Loucy (cell line): ENCODE measurements around the gene NBEAL2.
A peak's percentile ranks its signal among the peaks of the same experiment; 100 is the strongest.

ENCODE experiments used
- H2AFZ ChIP-seq: fragments of 200-600 bp; sonication (generic); 2 replicates; pipeline ENCODE4 v1.6.0; 2016; ENCODE audit warnings: antibody characterized with exemption, mild to moderate bottlenecking, low read length, moderate library complexity
- H3F3A ChIP-seq: fragments of 200-600 bp; 2 replicates; pipeline ENCODE4 v1.6.0; 2016; ENCODE audit warnings: antibody characterized with exemption, low read depth, mild to moderate bottlenecking
- H3K27me3 ChIP-seq: fragments of 200-600 bp; sonication (generic); 2 replicates; pipeline ENCODE4 v1.6.1; 2014; ENCODE audit warnings: low read length, mild to moderate bottlenecking; ENCODE audit not compliant: insufficient read depth, poor library complexity, severe bottlenecking
- H3K36me3 ChIP-seq: fragments of 200-600 bp; sonication (generic); 2 replicates; pipeline ENCODE4 v1.6.1; 2016; ENCODE audit warnings: low read length; ENCODE audit not compliant: insufficient read depth
- H3K4me1 ChIP-seq: fragments of 200-600 bp; sonication (generic); 2 replicates; pipeline ENCODE4 v1.5.1; 2014; ENCODE audit warnings: low read length, mild to moderate bottlenecking; ENCODE audit not compliant: insufficient read depth, poor library complexity, severe bottlenecking
- H3K4me2 ChIP-seq: fragments of 200-600 bp; sonication (generic); 2 replicates; pipeline ENCODE4 v1.6.0; 2014; ENCODE audit warnings: antibody characterized with exemption, low read length, low read depth, mild to moderate bottlenecking; ENCODE audit not compliant: poor library complexity, severe bottlenecking
- H3K4me3 ChIP-seq: fragments of 200-600 bp; sonication (generic); 2 replicates; pipeline ENCODE4 v1.5.1; 2014; ENCODE audit warnings: low read length, mild to moderate bottlenecking, mixed read lengths; ENCODE audit not compliant: poor library complexity, severe bottlenecking
- H3K79me2 ChIP-seq: fragments of 200-600 bp; sonication (generic); 2 replicates; pipeline ENCODE4 v1.6.1; 2014; ENCODE audit warnings: low read length; ENCODE audit not compliant: insufficient read depth
- H3K9ac ChIP-seq: fragments of 200-600 bp; sonication (generic); 2 replicates; pipeline ENCODE4 v1.6.0; 2014; ENCODE audit warnings: mild to moderate bottlenecking, low read depth, low read length, moderate library complexity; ENCODE audit not compliant: poor library complexity, severe bottlenecking
- H3K9me2 ChIP-seq: fragments of 200-600 bp; sonication (generic); replicated peaks from 2 replicates; pipeline ENCODE4 v1.6.1; 2016; ENCODE audit warnings: low read depth, low read length, mixed read lengths
- H3K9me3 ChIP-seq: fragments of 200-600 bp; sonication (generic); 2 replicates; pipeline ENCODE4 v1.6.1; 2014; ENCODE audit warnings: mild to moderate bottlenecking, antibody characterized with exemption, low read length, low read depth; ENCODE audit not compliant: insufficient read depth
- H4K20me1 ChIP-seq: fragments of 200-600 bp; sonication (generic); 2 replicates; pipeline ENCODE4 v1.6.0; 2014; ENCODE audit warnings: antibody characterized with exemption, low read length, mild to moderate bottlenecking; ENCODE audit not compliant: insufficient read depth, poor library complexity, severe bottlenecking
- EZH2phosphoT487 ChIP-seq: fragments of 200-600 bp; IDR thresholded peaks from 2 replicates; pipeline ENCODE4 v1.6.1; 2018; ENCODE audit warnings: antibody characterized with exemption, mild to moderate bottlenecking, moderate library complexity, borderline replicate concordance
- TF ChIP-seq, protein P1 (sequence below): fragments of 200-600 bp; sonication (generic); conservative IDR thresholded peaks from 2 replicates; pipeline ENCODE4 v1.5.1; 2014; ENCODE audit warnings: mild to moderate bottlenecking, antibody characterized with exemption, low read length

Gene NBEAL2

DNA sequence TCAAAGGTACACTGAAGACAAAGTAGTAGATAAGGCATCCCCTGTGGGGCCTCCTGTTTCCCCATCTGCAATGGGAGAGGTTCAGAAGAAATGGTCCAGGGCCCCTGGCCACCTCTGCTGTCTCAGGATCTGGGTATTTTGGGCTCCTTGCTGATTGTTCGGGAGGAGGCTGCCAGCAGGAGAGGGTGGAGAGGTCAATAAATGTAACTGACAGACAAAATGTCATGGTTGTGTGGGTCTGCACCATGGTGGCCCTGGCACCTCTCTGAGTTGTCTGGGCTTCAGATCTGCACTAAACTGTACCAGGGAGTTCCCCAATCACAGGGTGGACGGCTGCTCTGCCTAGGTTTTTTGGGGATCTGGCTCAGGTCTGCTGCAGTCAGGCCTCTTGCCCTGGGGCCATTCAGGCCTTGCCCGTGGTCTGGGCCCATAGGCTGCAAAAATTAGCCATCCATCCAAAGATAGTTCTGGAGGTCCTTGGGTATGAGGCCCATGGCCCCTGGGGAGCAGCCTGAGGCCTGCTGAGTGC lies 7.4 kb downstream of the NBEAL2 start:
- Histone ChIP-seq H3F3A (no peaks in the 10 kb centered on the region), H3K9ac (peak overlapping the region; percentile 73), H3K27me3 (no peaks in the 10 kb centered on the region), H2AFZ (no peak overlapping the region), H3K9me3 (no peaks in the 10 kb centered on the region), H4K20me1 (no peaks in the 10 kb centered on the region), H3K36me3 (peaks cover 5% of the 10 kb centered on the region; the same call in 1 of the 2 replicates), H3K79me2 (peaks cover 94% of the 10 kb centered on the region), H3K4me3 (peak overlapping the region; percentile 67), H3K4me2 (peak overlapping the region; percentile 93), H3K4me1 (peaks cover 88% of the 10 kb centered on the region), H3K9me2 (no peaks in the 10 kb centered on the region)
- no peak for TF ChIP-seq EZH2phosphoT487

DNA sequence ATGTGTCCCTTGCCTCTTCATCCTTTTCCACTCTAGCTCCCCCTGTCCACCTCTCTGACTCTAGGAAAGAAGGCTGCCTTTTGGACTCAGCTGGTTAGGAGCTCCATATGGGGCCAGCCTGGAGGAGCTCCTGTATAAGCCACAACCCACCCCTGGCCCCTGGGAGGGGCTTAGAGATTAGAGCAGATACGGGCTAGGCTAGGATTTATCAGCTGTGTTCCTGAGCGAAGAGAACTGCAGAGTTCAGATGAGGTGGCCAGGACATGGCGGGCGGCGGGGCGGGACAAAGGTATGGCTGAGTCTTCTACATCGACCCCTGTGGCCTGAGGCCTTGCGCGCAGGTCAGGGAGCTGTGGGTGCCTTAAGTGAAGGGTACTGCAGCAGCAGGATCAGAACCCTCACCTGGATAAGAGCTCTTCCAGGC lies 7.9 kb downstream of the NBEAL2 start:
- Histone ChIP-seq H3K9me2 (no peaks in the 10 kb centered on the region), H3K27me3 (no peaks in the 10 kb centered on the region), H3F3A (no peaks in the 10 kb centered on the region), H3K4me2 (peak overlapping the region; percentile 93), H3K79me2 (peaks cover 91% of the 10 kb centered on the region), H4K20me1 (no peaks in the 10 kb centered on the region), H2AFZ (no peak overlapping the region), H3K4me1 (peaks cover 84% of the 10 kb centered on the region), H3K4me3 (peak overlapping the region; percentile 67), H3K9me3 (no peaks in the 10 kb centered on the region), H3K36me3 (peaks cover 5% of the 10 kb centered on the region; the same call in 1 of the 2 replicates), H3K9ac (peak overlapping the region; percentile 73)
- TF ChIP-seq, protein P1, sequence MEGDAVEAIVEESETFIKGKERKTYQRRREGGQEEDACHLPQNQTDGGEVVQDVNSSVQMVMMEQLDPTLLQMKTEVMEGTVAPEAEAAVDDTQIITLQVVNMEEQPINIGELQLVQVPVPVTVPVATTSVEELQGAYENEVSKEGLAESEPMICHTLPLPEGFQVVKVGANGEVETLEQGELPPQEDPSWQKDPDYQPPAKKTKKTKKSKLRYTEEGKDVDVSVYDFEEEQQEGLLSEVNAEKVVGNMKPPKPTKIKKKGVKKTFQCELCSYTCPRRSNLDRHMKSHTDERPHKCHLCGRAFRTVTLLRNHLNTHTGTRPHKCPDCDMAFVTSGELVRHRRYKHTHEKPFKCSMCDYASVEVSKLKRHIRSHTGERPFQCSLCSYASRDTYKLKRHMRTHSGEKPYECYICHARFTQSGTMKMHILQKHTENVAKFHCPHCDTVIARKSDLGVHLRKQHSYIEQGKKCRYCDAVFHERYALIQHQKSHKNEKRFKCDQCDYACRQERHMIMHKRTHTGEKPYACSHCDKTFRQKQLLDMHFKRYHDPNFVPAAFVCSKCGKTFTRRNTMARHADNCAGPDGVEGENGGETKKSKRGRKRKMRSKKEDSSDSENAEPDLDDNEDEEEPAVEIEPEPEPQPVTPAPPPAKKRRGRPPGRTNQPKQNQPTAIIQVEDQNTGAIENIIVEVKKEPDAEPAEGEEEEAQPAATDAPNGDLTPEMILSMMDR = no peak; the same call in 1 of the 2 replicates
- no peak for TF ChIP-seq EZH2phosphoT487

DNA sequence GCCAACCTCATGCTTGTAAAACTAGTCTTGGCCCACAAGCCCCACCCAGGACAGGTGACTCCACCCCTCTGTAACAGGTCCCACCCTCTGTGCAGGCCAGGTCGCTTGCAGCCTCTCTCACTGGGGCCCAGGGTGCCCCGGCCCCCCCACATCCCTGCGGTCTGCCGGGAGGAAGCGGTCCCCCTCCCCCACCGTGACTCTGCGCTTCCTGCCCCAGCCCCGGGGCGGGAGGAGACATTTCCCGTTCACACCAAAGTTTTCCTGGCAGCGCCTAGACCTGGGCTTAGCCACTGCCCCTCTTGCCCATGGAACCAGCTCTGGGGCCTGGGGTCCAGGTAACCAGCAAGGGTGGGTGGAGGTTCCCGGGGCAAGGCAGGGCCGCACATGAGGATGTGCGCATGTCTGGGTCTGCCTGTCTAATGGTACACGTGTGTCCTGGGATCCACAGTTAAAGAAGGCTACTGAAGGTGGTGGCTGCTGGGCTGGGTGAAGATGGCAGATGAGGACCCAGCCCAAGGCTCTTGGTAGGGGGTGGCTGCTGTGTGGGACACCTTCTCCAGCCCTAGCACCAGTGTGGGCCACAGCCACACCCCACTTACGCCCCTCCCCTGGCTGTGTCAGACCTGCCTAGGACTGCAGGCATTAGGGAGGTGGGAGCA lies 8.4 kb downstream of the NBEAL2 start:
- Histone ChIP-seq H4K20me1 (no peaks in the 10 kb centered on the region), H3K36me3 (peaks cover 5% of the 10 kb centered on the region; the same call in 1 of the 2 replicates), H3K4me2 (peak overlapping the region; percentile 93), H3K9ac (peak overlapping the region; percentile 73), H3K4me1 (peaks cover 78% of the 10 kb centered on the region), H3K27me3 (no peaks in the 10 kb centered on the region), H3K4me3 (peak overlapping the region; percentile 67), H3K9me3 (no peaks in the 10 kb centered on the region), H3K9me2 (no peaks in the 10 kb centered on the region), H3K79me2 (peaks cover 86% of the 10 kb centered on the region), H2AFZ (no peak overlapping the region), H3F3A (no peaks in the 10 kb centered on the region)
- TF ChIP-seq, protein P1 = no peak
- TF ChIP-seq EZH2phosphoT487 = no peak
